GM21723 (cell line): ENCODE results near the gene FOXN1.

Experiments
- ATAC-seq: cut with Tn5 transposase; IDR thresholded peaks from one replicate; pipeline ENCODE4 v1.9.1; 2021; ENCODE audit warnings: mild to moderate bottlenecking, moderate library complexity; ENCODE audit not compliant: unreplicated experiment

FOXN1 gene

DNA sequence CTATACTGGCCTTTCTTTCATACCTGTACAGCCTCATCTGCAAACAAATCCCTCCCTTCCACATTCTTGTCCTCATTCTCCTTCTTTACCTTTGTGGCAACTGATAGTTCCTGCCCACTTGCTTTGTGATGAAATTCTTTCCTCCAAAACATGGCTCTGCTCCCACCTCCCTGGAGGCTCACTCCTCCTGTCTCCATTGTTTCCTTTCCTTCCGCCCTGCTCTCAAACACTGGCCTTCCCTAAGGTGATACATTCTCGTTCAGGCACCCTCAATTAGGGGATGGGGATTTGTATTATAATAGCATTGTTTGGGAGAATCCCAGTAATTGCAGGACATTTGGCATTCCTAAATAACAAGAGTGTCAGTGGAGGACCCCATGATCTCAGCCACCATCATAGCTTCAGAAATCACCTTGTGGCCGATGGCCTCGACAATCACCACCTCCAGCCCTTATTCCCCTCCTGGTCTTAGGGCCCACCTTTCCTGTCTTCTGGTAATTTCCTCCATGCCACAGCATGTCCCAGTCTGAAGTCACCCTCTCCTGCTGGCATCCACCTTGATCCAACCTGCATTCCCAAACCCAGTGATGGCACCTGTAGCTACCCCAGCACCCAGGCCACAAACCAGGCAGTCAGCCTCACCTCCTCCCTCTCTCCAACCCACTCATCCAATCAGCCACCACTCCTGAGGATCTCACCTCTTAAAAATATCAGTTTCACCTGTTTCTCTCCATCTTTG is 38.4 kb downstream of the FOXN1 start:
- no peak for ATAC-seq

DNA sequence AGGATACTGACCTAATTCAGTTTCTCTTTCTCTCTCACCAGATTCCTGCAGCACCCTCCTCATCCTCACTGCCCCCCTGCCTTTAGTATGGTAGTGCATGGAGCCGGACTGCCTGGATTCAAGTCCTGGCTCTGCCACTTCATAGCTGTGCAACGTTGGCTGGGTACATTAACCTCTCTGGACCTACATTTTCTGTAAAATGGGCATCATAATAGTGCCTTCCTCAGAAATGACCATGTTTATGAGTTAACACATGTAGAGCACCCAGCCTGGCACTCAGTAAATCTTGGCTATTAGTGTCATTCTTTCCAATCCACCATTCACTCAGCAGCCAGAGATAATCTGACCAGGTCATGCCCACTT is 39.0 kb downstream of the FOXN1 start:
- no peak for ATAC-seq

DNA sequence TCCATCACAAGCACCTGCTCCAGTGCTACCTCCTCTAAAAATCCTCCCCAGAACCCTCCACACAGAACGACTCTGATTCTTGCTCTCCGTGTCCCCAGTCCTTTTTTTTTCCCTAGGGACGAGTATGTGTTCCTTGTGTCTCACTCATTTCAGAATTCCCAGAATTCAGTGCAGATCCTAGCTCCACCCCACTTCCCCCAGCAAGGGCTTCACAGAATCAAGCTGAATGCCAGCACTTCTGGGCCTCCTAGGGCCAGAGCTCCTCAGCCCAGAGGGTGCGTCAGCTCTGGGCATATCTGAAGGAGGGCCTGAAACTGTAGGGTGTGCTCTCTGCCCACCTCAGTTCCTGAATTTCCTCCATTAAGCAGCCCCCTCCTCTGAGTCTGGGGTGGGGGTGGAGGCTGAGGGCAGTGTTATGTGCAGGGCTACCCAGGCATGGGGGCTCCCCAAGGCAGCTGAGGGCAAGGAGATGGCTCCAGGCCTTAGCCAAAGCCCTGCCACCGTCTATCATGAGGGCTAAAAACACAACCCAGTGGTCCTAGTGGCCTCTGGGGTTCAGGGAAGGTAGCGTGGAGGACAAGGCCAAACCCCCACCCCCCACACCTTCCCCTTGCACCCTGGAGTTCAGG is 39.8 kb downstream of the FOXN1 start:
- ATAC-seq: no peak

DNA sequence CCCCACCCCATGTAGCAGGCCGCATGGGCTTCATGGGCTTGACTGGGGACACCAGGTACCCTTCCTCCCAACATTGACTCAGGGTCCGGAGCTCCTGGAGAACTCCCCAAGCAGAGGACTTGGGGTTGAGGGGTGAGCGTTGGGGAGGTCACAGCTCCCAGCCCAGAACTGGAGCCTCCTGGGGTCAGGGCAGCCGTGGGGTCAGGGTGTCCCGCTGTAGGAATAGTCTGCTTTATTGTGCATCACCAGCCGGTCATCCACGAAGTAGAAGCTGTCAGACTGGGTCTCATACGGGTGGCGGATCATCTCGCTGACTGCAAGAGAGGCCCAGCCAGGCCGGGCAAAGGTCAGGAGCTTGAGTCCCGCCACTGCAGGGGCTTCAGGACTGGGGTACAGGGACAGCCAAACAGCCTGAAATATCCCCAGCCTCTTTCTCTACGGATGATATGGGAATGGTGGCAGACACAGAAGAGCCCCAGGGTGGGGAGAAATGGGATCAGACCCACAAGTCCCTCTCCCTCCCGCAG is 41.0 kb downstream of the FOXN1 start:
- ATAC-seq: no peak

DNA sequence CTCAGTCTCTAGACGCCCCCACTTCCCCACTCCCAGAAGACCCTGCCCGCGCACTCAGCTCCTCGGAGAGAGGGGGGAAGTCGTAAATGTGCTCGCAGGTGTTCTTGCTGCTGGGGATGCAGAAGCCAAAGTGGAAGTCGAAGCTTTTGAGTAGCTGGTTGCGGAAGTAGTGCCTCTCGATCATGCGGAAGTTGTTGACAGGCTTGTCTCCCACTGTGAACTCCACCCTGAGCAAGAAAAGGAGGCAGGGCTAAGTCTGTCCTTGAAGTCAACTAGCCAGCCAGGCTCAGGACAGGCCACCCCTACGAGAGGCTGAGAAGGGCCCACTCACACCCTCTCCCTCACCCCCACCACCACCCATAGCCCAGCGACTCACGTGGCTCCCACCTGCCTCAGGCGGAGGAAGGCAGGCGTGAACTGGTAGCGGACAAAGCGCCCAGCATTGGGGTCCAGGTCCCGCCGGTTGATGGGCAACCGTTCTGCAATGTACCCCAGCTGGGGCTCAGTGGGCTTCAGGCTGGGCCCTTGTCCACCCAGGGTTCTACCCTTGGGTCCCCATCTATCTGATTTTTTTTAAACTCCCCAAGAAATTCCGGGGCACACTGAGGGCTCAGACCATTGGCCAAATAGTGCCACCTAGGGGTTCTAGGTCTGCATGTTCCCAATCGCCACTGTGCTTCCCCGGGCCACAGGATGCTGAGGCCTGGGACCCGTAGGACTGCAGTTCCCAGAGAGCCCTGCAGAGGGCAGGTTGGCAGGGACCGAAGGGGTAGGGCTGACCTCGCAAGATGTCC is 41.7 kb downstream of the FOXN1 start:
- peak; percentile 41 for ATAC-seq

DNA sequence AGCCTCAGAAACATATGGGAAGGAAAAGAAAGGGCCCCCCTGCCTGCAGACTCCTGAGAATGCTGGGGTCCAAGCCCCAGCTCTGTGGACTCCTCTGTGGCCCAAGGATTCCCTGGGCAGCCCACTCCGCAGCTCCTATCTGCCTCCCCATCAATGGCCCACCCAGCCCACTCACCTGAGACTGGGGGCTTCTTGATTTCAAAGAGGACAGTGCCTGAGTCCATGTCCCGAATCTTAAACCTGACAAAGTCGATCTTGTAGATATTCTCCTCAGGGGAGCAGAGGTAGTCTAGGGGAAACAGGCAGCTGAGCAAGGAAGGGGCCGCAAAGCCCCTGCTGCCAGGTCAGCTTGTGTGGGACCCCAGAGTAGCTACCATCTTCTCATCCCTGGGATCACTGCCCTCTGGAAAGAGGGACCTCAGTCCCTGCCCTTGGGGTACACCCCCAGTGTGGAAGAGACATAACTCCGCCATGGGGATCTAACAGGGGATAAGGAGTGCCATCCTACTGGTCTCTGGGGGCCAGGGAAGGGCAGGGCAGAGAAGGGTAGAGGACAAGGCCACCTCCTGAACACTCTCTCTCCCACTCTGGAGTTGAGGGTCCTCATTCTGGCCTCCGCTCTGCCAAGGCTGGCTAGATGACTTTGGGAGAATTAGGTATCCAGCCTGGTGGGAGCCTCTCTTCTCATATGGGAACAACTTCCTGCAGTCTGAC is 42.4 kb downstream of the FOXN1 start:
- no peak for ATAC-seq

DNA sequence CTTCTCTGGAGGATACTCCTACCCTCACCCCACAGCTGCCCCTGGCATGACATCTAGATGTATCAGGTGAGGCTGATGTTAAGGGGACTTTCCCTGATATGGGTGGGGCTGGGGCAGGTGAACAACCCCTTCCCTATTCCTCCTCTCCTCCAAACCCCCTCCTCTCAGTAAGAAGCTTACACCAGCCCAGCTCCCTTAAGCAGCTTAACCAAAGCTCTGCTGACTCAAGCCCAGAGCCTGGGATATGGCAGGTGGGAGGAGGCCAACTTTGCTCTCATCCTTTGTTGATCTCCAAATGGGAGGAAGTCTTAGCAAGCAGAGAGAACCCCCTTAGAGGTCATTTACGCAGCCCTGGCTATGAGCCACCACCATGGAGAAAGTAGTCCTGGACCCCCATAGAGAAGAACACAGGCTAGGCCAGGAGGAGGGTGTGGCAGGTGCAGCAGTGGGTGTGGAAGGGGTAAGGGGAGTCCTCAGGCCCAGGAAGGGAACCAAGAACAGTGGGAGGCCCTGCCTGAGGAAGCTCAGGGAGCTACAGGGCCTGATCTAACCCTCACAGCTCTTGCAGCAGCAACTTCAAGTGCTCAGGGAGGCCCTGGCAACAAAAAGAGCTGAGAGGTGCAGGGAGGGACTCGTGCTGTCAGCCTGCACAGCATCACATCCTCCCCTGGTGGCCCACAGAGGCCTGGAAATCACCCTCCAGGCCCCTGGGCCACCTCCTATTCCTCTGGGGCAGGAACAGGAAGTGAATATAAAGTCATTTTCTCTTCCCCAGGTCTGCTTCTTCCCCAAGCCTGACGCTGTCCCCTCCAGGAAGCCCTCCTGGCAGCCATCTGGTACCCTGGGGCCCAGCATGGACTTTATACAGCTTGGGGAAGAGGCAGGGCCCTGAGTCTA is 43.3 kb downstream of the FOXN1 start:
- no peak for ATAC-seq

DNA sequence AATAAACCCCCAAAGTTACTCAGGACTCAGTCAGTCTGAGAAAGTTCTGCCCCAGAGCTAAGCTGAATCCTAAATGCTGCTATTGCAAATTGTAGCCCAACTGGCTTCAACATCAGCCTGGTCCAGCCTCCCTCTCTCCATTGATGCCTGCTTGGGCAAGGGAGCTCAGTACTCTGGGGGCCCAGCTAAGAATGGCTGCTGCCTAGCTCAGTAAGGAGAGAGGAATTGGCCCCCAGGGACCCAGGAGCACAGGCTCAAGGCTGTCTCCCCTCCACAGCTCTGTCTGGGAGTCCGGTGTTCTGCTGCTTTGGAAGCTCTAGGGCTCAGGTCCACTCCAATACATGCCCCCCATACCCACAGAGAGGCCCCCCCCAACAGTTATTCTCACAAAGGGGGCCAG is 44.7 kb downstream of the FOXN1 start:
- no peak for ATAC-seq

DNA sequence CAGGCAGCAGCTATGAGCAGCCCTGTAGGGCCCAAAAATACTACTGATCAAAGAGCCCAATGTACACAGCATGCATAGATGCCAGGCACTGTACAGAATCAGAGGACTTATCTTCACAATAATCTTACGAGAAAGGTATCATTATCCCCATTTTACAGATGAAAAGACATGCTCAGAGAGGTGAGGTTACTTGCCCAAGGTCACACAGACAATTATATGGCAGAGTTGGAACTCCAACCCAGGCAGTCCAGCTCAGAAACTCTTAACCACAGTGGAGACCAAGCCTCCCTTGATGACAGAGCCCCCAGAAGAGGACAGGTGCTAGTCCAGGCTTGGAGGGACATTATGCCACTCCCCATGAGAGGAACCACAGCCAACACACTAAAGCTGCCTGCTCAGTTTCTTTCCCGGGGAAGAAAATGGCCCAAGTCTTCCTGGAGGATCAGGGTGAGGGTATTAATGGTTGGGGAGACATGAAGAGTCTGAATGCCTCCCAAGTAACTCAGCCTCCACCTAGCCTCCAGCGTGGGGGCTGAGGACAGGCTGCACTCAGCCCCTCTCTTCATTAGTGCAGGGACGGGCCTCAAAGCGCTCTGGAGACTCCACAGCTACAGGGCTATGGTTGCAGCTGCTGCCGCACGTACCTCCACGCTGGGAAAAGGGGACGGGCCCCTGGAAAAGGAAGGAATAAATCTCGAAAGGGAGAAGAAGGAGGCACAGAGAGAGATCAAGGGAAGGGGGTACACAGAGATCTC is 45.5 kb downstream of the FOXN1 start:
- ATAC-seq: no peak

DNA sequence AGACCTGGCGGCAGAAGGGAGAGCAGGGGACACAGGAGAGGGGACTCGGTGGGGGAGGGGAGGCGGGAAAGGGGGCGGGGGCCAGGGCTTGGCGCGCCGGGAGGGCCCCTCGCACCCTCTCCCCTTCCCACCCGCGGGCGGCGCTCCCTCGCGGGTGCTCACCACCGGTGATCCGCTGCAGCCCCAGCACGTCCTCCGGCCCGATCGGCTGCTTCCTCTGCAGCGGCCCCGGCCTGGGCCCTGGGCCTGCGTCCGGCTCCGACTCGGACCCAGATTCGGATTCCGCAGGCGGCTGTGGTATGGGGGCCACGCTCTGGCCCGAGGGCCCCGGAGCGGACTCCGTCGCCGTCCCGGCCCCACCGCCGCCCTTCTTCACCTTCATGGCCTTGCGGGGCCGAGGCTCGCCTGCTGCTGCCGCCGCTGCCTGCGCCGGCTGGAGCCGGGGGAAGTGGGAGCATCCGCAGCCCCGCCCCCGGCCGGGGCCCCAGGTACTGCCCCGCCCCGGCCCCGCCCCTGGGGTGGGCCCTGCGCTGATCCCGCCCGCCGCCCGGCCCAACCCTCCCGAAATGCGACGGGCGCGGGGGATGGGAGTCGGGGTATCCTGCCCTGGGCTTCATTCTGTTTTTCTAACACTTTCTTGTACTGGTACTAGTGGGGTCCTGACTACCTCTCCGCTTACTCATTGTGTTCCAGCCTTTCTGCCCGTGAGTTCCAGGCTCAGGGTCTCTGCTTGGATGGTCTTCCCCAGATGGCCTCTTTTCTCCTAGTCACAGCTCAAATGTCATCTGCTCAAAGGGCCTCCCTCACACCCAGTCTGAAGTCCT is 46.2 kb downstream of the FOXN1 start, which contains the start of gene UNC119:
Gene UNC119, minus strand, starts transcription at position 449 of the 824 bp plus-strand sequence. Its CDS starts 67 bp downstream, at position 382.
- ATAC-seq: peak; percentile 56

DNA sequence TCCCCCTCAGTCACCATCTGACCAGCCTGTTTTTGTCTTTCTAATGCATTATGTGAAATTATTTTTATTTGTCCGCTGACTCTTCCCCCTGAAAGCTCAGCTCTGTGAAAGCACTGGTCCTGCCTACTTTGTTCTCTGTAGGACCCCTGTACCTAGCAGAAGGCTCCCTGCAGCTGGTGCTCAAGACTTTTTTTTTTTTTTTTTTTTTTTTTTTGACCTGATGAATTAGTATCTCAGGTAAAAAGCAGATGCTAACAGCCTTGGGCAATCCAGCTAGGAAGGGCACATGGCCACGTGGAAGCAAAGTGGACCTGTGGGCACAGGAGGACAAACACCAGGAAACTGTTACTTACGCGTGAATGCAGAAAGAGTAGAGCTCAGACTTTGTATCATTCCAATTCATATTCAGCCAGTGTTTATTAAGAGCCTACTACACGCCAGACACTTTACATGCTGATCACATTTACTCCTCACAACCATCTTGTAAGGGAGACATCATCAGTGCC is 46.9 kb downstream of the FOXN1 start:
- ATAC-seq: no peak

DNA sequence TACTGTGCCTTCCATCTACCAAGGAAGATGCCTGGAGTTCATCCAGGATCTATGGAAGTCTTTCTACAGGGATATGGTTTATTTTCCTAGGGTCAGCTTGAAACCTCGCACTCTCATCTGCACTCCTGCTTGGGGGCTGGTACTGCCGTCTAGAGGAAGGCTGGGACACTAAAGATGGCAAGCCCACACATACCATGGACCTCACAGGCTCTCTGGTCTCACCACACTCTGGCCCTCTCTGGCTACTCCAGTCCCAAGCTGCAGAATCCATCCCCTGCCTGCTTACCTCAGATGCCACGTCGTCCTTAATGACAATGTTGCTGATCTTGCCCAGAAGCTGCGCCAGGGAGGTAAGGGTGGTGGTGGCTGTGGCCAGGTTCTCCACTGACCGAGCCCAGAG is 48.4 kb downstream of the FOXN1 start:
- ATAC-seq: no peak

DNA sequence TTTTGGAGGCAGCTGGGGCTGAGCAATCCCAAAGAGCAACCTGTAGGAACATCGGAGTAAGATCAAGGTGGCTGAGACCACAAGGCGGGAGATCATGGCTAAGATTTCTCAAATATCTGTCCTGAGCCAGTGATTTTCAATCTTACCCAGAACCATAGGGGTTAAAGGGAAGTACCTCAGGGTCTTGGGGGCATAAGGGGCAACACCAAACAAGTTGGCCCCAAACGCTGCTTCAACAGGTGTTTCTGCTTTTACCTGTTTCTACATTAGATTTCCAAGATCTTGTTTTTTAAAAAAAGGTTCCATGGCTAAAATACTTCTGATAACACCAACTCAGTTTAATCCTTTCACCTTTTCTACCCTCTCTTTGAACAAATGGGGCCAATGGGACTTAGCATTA is 48.9 kb downstream of the FOXN1 start:
- ATAC-seq: no peak

DNA sequence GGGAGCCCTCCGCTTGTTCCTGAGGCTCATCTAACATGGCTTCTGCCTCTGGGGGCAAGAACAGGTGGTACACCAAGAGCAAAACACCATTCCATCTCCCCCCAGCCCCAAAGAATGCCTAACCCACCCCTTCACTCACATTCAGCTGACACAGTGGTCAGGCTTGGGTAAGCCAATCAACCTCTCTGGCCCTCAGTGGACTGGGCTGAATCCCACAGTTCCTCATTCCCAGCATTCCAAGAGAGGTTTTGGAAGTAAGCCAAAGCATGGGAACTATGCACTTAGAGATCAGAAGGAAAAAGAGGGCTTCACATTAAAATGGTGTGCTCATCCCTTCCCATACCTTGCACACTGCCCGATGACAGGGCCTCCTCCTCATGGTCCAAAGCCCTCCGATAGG is 57.3 kb downstream of the FOXN1 start:
- no peak for ATAC-seq

DNA sequence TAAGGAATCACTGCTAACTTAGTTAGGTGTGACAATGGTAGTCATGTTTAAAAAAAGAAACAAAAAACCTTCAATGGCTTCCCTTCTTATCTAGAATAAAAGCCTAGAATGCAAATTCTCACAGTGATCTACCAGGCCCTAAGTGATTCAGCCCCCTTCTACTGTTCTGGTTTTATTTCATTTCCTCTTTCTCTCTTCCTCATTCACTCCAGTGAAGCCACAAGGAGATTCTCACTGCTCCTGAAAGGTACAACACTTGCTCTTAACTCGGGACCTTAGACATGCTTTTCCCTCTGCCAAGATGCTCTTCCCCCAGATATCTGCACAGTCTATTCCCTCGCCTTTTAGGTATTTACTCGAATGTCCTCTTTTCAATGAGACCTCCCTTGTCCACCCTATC is 61.5 kb downstream of the FOXN1 start:
- no peak for ATAC-seq

DNA sequence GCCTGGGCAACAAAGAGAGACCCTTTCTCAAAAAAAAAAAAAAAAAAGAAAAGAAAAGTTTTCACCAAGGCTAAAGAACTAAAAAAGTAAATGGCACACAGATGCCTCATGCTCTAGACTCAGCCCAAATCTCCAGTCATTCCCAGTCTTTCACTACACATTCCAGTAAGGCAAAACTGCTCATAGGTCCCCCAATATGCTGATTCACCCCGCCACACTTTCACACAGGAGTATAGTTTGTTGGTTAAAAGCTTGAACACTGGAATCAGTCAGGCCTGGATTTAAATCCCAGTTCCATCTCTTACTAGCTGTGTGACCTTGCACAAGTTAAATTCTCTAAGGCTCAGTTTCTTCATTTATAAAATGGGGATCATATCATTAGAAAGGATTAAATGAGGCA is 63.3 kb downstream of the FOXN1 start:
- no peak for ATAC-seq

DNA sequence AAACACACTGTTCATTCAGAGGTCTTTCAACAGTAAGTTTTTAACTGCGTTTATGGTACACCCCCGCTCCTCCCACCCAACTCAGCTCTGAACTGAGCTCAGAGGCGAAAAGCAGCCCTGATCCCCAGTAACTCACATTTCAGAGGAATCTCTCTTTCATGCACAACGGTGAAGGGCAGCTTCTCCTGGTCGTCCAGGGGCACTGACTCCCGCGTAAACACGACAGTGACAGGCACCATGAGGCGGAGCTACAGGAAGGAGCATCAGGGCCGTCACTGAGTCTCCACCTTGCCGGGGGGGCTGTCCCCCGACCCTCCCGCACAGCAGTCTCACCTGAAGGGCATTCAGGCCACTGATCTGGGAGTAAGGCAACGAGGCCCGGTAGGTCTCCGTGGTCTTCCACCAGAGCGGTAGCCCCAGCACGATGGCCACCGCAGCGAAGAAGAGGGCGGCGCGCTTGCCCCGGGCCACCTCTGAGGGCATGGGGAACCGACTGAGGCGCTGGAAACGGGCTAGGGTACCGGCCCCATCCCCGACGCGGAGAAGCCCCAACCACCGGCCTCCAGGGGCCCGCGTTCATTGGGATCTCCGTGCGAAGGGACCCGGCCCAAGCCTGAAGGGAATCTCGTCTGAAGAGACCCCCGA is 64.7 kb downstream of the FOXN1 start:
- ATAC-seq: peak; percentile 27
